ENCODE measurements around the gene ARHGAP18.

DNA sequence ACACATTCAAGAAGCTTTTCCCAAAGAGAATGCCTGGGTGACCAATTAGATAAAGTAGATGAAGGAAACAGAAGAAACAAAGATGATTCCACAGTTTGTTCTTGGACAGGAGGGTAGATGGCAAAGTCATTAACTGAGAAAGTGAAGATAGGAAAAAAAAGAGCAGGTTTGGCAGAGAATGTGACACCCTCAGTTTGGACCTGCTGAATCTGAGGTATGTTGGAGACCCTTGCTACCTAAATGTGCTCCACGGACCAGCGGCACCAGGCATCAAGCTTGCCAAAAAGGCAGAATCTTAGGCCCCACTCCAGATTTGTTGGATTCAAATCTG is 49.7 kb downstream of the ARHGAP18 start:
- TF ChIP-seq EP300 (IDR thresholded peaks at IDR 0.05), result no peak
- TF ChIP-seq, protein P1, sequence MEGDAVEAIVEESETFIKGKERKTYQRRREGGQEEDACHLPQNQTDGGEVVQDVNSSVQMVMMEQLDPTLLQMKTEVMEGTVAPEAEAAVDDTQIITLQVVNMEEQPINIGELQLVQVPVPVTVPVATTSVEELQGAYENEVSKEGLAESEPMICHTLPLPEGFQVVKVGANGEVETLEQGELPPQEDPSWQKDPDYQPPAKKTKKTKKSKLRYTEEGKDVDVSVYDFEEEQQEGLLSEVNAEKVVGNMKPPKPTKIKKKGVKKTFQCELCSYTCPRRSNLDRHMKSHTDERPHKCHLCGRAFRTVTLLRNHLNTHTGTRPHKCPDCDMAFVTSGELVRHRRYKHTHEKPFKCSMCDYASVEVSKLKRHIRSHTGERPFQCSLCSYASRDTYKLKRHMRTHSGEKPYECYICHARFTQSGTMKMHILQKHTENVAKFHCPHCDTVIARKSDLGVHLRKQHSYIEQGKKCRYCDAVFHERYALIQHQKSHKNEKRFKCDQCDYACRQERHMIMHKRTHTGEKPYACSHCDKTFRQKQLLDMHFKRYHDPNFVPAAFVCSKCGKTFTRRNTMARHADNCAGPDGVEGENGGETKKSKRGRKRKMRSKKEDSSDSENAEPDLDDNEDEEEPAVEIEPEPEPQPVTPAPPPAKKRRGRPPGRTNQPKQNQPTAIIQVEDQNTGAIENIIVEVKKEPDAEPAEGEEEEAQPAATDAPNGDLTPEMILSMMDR (IDR thresholded peaks at IDR 0.05), result no peak
